AG04450 (cell line): ENCODE results near the gene ATP2B1. TPM values are rescaled to one million over a fixed set of nuclear protein-coding genes. Genes with fewer than 3 reads are reported as not detected.

Source experiments
- CTCF ChIA-PET: fragments of 300-600, 350-600 bp; formaldehyde crosslinking; extraction: SDS; loops from one replicate; lab custom pipeline; 2022; ENCODE audit warnings: antibody characterized with exemption, inconsistent platforms; lab: Charles Lee
- POLR2A ChIA-PET: fragments of 350-600 bp; formaldehyde crosslinking; extraction: SDS; loops from one replicate; lab custom pipeline; 2021; ENCODE audit warnings: antibody characterized with exemption, inconsistent platforms; lab: Yijun Ruan, JAX
- DNase-seq: peaks from one replicate; pipeline ENCODE4 v3.0.0-alpha.2; 2011; ENCODE audit warnings: low read depth, low spot score
- H3K27ac ChIP-seq: one replicate; pipeline ENCODE4 v1.5.1; 2012; ENCODE audit warnings: low read depth, low read length, control low read depth
- H3K27me3 ChIP-seq: one replicate; pipeline ENCODE4 v1.6.0; 2012; ENCODE audit warnings: low read length; ENCODE audit not compliant: control insufficient read depth, insufficient read depth
- H3K4me3 ChIP-seq: 2 replicates; pipeline ENCODE4 v1.5.1; 2011; ENCODE audit warnings: mild to moderate bottlenecking, low read depth, low read length, control low read depth
- H3K9me3 ChIP-seq: 2 replicates; pipeline ENCODE4 v1.5.1; 2012; ENCODE audit warnings: low read length; ENCODE audit not compliant: control insufficient read depth, insufficient read depth
- CTCF ChIP-seq: IDR thresholded peaks from 2 replicates; pipeline ENCODE4 v1.5.1; 2011; ENCODE audit warnings: low read depth, low read length, control low read depth, inconsistent platforms
- polyA plus RNA-seq: library from polyadenylated mRNA; depleted of rRNA; stranded (reverse); fragments of >200 nt; gene quantifications from 2 replicates; pipeline ENCODE4 v1.2.3, GENCODE V29; 2011

ATP2B1 gene
- polyA plus RNA-seq, 1 experiment = 42.7 TPM

- POLR2A ChIA-PET = interaction anchor here (0.5 kb wide), 1 partner anchor 127 kb away, joined by 5 read pairs; no protein-coding TSS in a partner anchor
- DNase-seq = no peak
- Histone ChIP-seq H3K27ac (no peak overlapping the region), H3K27me3 (no peaks in the 10 kb centered on the region), H3K9me3 (no peaks in the 10 kb centered on the region), H3K4me3 (no peak overlapping the region)
- CTCF ChIA-PET = no interaction called here
- TF ChIP-seq CTCF = no peak
These were observed 135.4 kb downstream of the ATP2B1 start for GRCh38 chr12:89573051-89573810.

DNA sequence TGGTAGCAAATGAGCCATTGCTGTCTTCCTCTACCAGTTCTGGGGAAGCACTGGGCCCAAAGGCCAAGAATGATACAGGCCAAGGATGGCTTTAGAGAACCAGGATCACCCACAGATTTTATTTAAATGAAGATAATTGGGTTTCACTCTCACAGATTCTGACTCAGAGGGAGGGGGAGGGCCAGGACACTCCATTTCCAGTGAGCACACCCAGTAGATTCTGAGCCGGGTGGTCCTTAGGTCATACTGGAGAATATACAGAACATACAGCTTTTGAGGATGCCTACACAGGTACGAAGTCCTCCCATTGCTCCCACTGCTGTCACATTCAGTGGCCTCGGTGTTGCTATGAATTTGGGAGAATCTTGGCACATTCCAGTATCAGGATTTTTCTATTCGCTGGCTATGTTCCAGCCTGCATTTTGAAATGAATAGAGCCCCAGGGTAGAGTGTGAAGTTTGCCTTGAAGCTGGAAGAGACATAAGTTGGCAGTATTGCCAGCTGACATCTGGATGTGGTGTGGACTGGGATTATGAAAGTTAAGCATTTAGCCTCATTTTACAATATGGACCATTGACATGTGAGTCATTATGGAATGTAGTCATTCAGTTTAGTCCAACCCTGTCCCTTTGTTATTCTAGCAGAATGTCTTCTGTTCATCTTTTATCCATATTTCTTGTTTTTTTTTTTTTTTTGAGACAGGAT lies 137.0 kb downstream of the ATP2B1 start:
- TF ChIP-seq CTCF = no peak
- no peak overlapping the region for H3K27ac ChIP-seq
- no peak for DNase-seq
- ChIA-PET CTCF (interaction anchor here (0.7 kb wide), 2 partner anchors 29 to 101 kb away, joined by 3 to 4 read pairs; no protein-coding TSS in a partner anchor), POLR2A (interaction anchor here (0.7 kb wide), 1 partner anchor 14 kb away, joined by 5 read pairs; no protein-coding TSS in a partner anchor)
- H3K9me3 ChIP-seq = no peaks in the 10 kb centered on the region
- H3K4me3 ChIP-seq = no peak overlapping the region
- H3K27me3 ChIP-seq = no peaks in the 10 kb centered on the region

GRCh38 chr12:89568484-89568883 lies 140.2 kb downstream of the ATP2B1 start:
- no peaks in the 10 kb centered on the region for H3K9me3 ChIP-seq
- H3K27ac ChIP-seq = no peak overlapping the region
- DNase-seq = no peak
- CTCF ChIA-PET = no interaction called here
- H3K27me3 ChIP-seq = no peaks in the 10 kb centered on the region
- POLR2A ChIA-PET = no interaction called here
- TF ChIP-seq CTCF = no peak
- H3K4me3 ChIP-seq = no peak overlapping the region

DNA sequence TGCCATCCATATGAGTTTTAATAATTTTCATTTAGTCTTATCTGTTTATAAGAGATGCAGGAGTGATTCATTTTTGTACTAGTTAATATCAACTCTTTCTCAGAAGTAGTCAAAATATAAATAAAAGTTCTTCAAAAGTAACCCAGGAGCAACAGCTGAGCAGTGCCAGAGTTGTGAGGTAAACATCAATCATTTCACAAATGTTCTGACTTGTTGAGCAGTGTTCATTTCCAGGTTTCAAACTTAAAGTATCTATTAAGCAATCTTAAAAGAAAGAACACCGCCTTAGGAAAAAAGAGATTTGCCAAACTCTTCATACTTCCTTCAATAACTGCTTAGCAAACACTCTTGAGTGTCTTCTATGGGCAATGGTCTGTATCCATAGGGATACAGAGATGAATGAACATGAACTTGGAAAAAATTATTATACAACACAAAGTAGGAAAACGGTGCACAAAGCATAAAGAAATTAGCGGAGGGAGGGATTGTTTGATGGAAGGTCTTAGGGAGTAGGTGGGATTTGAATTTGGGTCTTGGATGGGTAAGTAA lies 140.9 kb downstream of the ATP2B1 start:
- no peak overlapping the region for H3K4me3 ChIP-seq
- ChIA-PET POLR2A (no interaction called here), CTCF (no interaction called here)
- no peaks in the 10 kb centered on the region for H3K9me3 ChIP-seq
- no peaks in the 10 kb centered on the region for H3K27me3 ChIP-seq
- DNase-seq = no peak
- H3K27ac ChIP-seq = no peak overlapping the region
- no peak for TF ChIP-seq CTCF
